Heart left ventricle (tissue), 16 donors: ENCODE data around the gene ACTA2. TPM values are rescaled to one million over a fixed set of nuclear protein-coding genes. Genes with fewer than 3 reads are reported as not detected.

Experiments
- ATAC-seq, 4 donors: fragments of 200-7000 bp; cut with Tn5 transposase; one replicate each; pipeline ENCODE4 v1.9.1; 2020 to 2022; ENCODE audit warnings: moderate library complexity in 4 of 4, mild to moderate bottlenecking in 3 of 4, moderate number of reproducible peaks in 1 of 4
- DNase-seq, 5 donors: peaks; one replicate each; pipeline ENCODE4 v3.0.0-alpha.2; 2020
- H3K27ac ChIP-seq, 12 donors: fragments of 200-600 bp; sonication (generic) in 4 of 12; one replicate each; pipeline versions ENCODE4 v1.5.0 to v1.8.0; 2016 to 2022; ENCODE audit warnings: mild to moderate bottlenecking in 2 of 12
- H3K27me3 ChIP-seq, 9 donors: fragments of 200-600 bp; sonication (generic) in 2 of 9; one replicate each; pipeline versions ENCODE4 v1.5.1 to v1.8.0; 2016 to 2022; ENCODE audit warnings: mild to moderate bottlenecking in 3 of 9
- H3K36me3 ChIP-seq, 9 donors: fragments of 200-600 bp; sonication (generic) in 2 of 9; one replicate each; pipeline versions ENCODE4 v1.5.0 to v1.8.0; 2018 to 2022; ENCODE audit warnings: mild to moderate bottlenecking in 2 of 9
- H3K4me1 ChIP-seq, 12 donors: fragments of 200-600 bp; sonication (generic) in 4 of 12; one replicate each; pipeline versions ENCODE4 v1.5.0 to v1.8.0; 2016 to 2022; ENCODE audit warnings: mild to moderate bottlenecking in 3 of 12
- H3K4me3 ChIP-seq, 12 donors: fragments of 200-600 bp; sonication (generic) in 4 of 12; one replicate each; pipeline versions ENCODE4 v1.5.0 to v1.8.0; 2017 to 2022; ENCODE audit warnings: mild to moderate bottlenecking in 9 of 12, moderate library complexity in 4 of 12
- H3K9me3 ChIP-seq, 12 donors: fragments of 200-600 bp; sonication (generic) in 4 of 12; one replicate each; pipeline versions ENCODE4 v1.5.0 to v1.8.0; 2016 to 2022; ENCODE audit warnings: mild to moderate bottlenecking in 1 of 12
- CTCF ChIP-seq, 12 donors: fragments of 200-600 bp; sonication (generic) in 4 of 12; IDR thresholded peaks; one replicate each; pipeline versions ENCODE4 v1.5.0 to v1.8.0; 2018 to 2022; ENCODE audit warnings: antibody characterized with exemption in 12 of 12, mild to moderate bottlenecking in 5 of 12
- POLR2A ChIP-seq, 2 donors: fragments of 450-650 bp; IDR thresholded peaks; one replicate each; pipeline ENCODE4 v1.6.1; 2017; ENCODE audit warnings: antibody characterized with exemption in 2 of 2, mild to moderate bottlenecking in 2 of 2, moderate library complexity in 2 of 2
- WGBS, 4 donors: extraction: QIAGEN DNeasy Blood & Tissue Kit in 2 of 4; methylation state at CpG; one replicate each; pipeline versions ENCODE4 v1.1.5 to v1.1.7; 2013 to 2018; 5-methylcytosine and 5-hydroxymethylcytosine counted together
- intact Hi-C, 10 donors: fragments of 100-400 bp; cut with DNase I; formaldehyde crosslinking; loops; one replicate each; pipeline versions ENCODE4 v1.11.1 to v1.14.2; 2022
- polyA plus RNA-seq, 2 donors: library from polyadenylated mRNA; stranded (reverse); fragments of 200-250 nt; gene quantifications; one replicate each; pipeline ENCODE4 v1.2.3, GENCODE V29; 2013
- total RNA-seq, 9 donors: library from RNA; depleted of rRNA in 2 of 9; stranded (reverse); fragments of >200 nt in 2 of 9; fragmentation: NEBNext Ultra II Directional in 3 of 9; extraction: Animal tissue kit (Norgen Biotek cat#: 25700) in 3 of 9; gene quantifications; one replicate each; pipeline versions ENCODE4 v1.1.0 to v1.2.4, GENCODE V29; 2016 to 2023
- donor health status: ischemic (EF 13 %, LVEDD 7.1; RV severe dilation, severe dysfunction).
- donor health status: healthy with polysubstance abuse.
- donor health status: DM: no; HTN: yes; CAD: no.
- donor health status: DM: no; HTN: no; CAD: no.
- donor health status: ischemic (EF 25% LVEDD 6.9; RV normal size, moderate dysfunction).
- donor health status: ischemic (EF 25% LVEDD 5.7; RV mildly dilated, moderate dysfunction).
- donor health status: healthy.
- donor health status: DM: yes; HTN: yes; CAD: no.
- donor health status: ischemic (EF 35%, LVEDD 5.7; RV mildly dilated, moderate dysfunction).
- donor health status: nonischemic (EF 11% LVEDD 7.7; RV severe dilation, severe dysfunction).
- donor health status: DM: yes; HTN: yes; CAD: no.
- donor health status: PGD.
- donor health status: ischemic (EF 29% LVEDD 5.4; RV normal size, mild dysfunction).
- donor health status: nonischemic (EF 23%, LVEDD 6.1; RV moderate dilation, normal function).

ACTA2 gene
- total and polyA plus RNA-seq, 11 donors, result 70.9 to 244 (median 110) TPM

GRCh38 chr10:88944813-88945212 lies 7.8 kb downstream of the ACTA2 start:
- intact Hi-C loops, result no loop called here
- WGBS, 4 donors, result 77 to 84% (median 84%) methylated on average over 3 of the region's 3 CpGs
- no peak overlapping the region for H3K4me3 ChIP-seq
- no peak for ATAC-seq
- TF ChIP-seq POLR2A (IDR thresholded peaks at IDR 0.05) (no peak), CTCF (IDR thresholded peaks at IDR 0.05) (no peak)
- H3K36me3 ChIP-seq, result peaks cover 0 to 83% (median 28%) of the 10 kb centered on the region in 9 donors
- DNase-seq, result no peak
- H3K27ac ChIP-seq, result peak overlapping the region in 1 of 12 donors; percentile 78
- H3K27me3 ChIP-seq, result no peaks in the 10 kb centered on the region
- H3K4me1 ChIP-seq, result peaks cover 0 to 19% (median 0%) of the 10 kb centered on the region in 12 donors
- no peaks in the 10 kb centered on the region for H3K9me3 ChIP-seq

- Histone ChIP-seq H3K4me3 (no peak overlapping the region), H3K36me3 (peaks cover 0 to 93% (median 37%) of the 10 kb centered on the region in 9 donors), H3K9me3 (no peaks in the 10 kb centered on the region), H3K27ac (peak overlapping the region in 1 of 12 donors; percentile 78), H3K27me3 (no peaks in the 10 kb centered on the region), H3K4me1 (peaks cover 0 to 16% (median 0%) of the 10 kb centered on the region in 12 donors)
- ATAC-seq (no peak), DNase-seq (no peak)
- TF ChIP-seq POLR2A (IDR thresholded peaks at IDR 0.05), result no peak
- no peak for TF ChIP-seq CTCF (IDR thresholded peaks at IDR 0.05)
- intact Hi-C loops, result no loop called here
- WGBS, 4 donors, result 86 to 97% (median 93%) methylated on average over 3 of the region's 3 CpGs
Observed at GRCh38 chr10:88943778-88944177, 8.8 kb downstream of the ACTA2 start.

- Histone ChIP-seq H3K36me3 (peaks cover 0 to 96% (median 59%) of the 10 kb centered on the region in 9 donors), H3K4me3 (no peak overlapping the region), H3K27ac (peak overlapping the region in 1 of 12 donors; percentile 78), H3K4me1 (peaks cover 0 to 16% (median 0%) of the 10 kb centered on the region in 12 donors), H3K9me3 (no peaks in the 10 kb centered on the region), H3K27me3 (no peaks in the 10 kb centered on the region)
- DNase-seq, result no peak
- no peak for ATAC-seq
- intact Hi-C loops, result loop anchor here in 1 of 10 donors (2.0 kb wide), 1 partner anchor 274 kb away; no protein-coding TSS in a partner anchor
- no peak for TF ChIP-seq CTCF (IDR thresholded peaks at IDR 0.05)
- TF ChIP-seq POLR2A (IDR thresholded peaks at IDR 0.05), result no peak
- WGBS, 4 donors, result 89 to 95% (median 92%) methylated on average over 6 of the region's 6 CpGs
Observed at GRCh38 chr10:88941026-88941425, 11.5 kb downstream of the ACTA2 start.

- intact Hi-C loops, result loop anchor here in 6 of 10 donors (1.0 to 5.0 kb wide), 5 partner anchors 48 to 278 kb away; no protein-coding TSS in a partner anchor
- peak overlapping the region in 1 of 12 donors; percentile 78 for H3K27ac ChIP-seq
- H3K36me3 ChIP-seq, result peaks cover 0 to 87% (median 65%) of the 10 kb centered on the region in 9 donors
- no peak for TF ChIP-seq POLR2A (IDR thresholded peaks at IDR 0.05)
- TF ChIP-seq CTCF (IDR thresholded peaks at IDR 0.05), result no peak
- DNase-seq, result no peak
- no peak for ATAC-seq
- no peaks in the 10 kb centered on the region for H3K9me3 ChIP-seq
- H3K27me3 ChIP-seq, result no peaks in the 10 kb centered on the region
- 93 to 96% (median 94%) methylated on average over 2 of the region's 2 CpGs for WGBS, 4 donors
- peaks cover 0 to 15% (median 9%) of the 10 kb centered on the region in 12 donors for H3K4me1 ChIP-seq
- H3K4me3 ChIP-seq, result no peak overlapping the region
Observed at GRCh38 chr10:88938938-88939337, 13.6 kb downstream of the ACTA2 start.
